OCI-LY3 (cell line): ENCODE results near the gene C5.
"Not testable (repeated sequence)": the region's sequence is repeated elsewhere in the genome, so short reads cannot be mapped to it uniquely, and the experiment has no call there.

Source experiments
- H2AFZ ChIP-seq: fragments of 200-600, 300-600 bp; shearing (Covaris generic); 2 replicates; pipeline ENCODE4 v1.6.0; 2014; ENCODE audit warnings: antibody characterized with exemption, low read depth, low read length
- H3K27ac ChIP-seq: fragments of 200-600, 300-600 bp; sonication (generic); 2 replicates; pipeline ENCODE4 v1.5.1; 2014; ENCODE audit warnings: mild to moderate bottlenecking, low read length, moderate library complexity, mixed read lengths
- H3K27me3 ChIP-seq: fragments of 200-600, 300-600 bp; sonication (generic); 2 replicates; pipeline ENCODE4 v1.6.1; 2014; ENCODE audit warnings: low read depth, low read length, mixed read lengths
- H3K36me3 ChIP-seq: fragments of 200-600, 300-600 bp; sonication (generic); replicated peaks from 2 replicates; pipeline ENCODE3; 2014; ENCODE audit warnings: low read depth, low read length, mixed read lengths
- H3K4me1 ChIP-seq: fragments of 300-600, 200-600 bp; sonication (generic); 2 replicates; pipeline ENCODE4 v1.6.1; 2014; ENCODE audit warnings: low read length, mixed read lengths
- H3K4me2 ChIP-seq: fragments of 200-600, 300-600 bp; sonication (generic); 2 replicates; pipeline ENCODE4 v1.6.1; 2014; ENCODE audit warnings: low read length, mixed read lengths
- H3K4me3 ChIP-seq: fragments of 300-600, 200-600 bp; sonication (generic); 2 replicates; pipeline ENCODE4 v1.5.1; 2014; ENCODE audit warnings: antibody characterized with exemption, mild to moderate bottlenecking, low read length, moderate library complexity
- H3K79me2 ChIP-seq: fragments of 300-600, 200-600 bp; shearing (Covaris generic); 2 replicates; pipeline ENCODE4 v1.6.1; 2014; ENCODE audit warnings: mild to moderate bottlenecking, low read length, mixed read lengths
- H3K9ac ChIP-seq: fragments of 300-600, 200-600 bp; shearing (Covaris generic); 2 replicates; pipeline ENCODE4 v1.6.0; 2014; ENCODE audit warnings: mild to moderate bottlenecking, low read length, moderate library complexity
- H3K9me3 ChIP-seq: fragments of 200-600, 300-600 bp; shearing (Covaris generic); 2 replicates; pipeline ENCODE4 v1.6.1; 2014; ENCODE audit warnings: low read length, mixed read lengths; ENCODE audit not compliant: insufficient read depth
- H4K20me1 ChIP-seq: fragments of 200-600, 300-600 bp; sonication (generic); 2 replicates; pipeline ENCODE4 v1.6.1; 2016; ENCODE audit warnings: low read length, mixed read lengths; ENCODE audit not compliant: insufficient read depth
- EZH2phosphoT487 ChIP-seq: fragments of 200-600 bp; shearing (Covaris generic); IDR thresholded peaks from 2 replicates; pipeline ENCODE4 v1.6.1; 2018; ENCODE audit warnings: antibody characterized with exemption, mixed run types, low read depth
- TF ChIP-seq, protein P1 (sequence below): fragments of 200-600, 300-600 bp; sonication (generic); IDR thresholded peaks from 2 replicates; pipeline ENCODE4 v1.5.1; 2014; ENCODE audit warnings: antibody characterized with exemption, low read length, low read depth

The C5 gene

DNA sequence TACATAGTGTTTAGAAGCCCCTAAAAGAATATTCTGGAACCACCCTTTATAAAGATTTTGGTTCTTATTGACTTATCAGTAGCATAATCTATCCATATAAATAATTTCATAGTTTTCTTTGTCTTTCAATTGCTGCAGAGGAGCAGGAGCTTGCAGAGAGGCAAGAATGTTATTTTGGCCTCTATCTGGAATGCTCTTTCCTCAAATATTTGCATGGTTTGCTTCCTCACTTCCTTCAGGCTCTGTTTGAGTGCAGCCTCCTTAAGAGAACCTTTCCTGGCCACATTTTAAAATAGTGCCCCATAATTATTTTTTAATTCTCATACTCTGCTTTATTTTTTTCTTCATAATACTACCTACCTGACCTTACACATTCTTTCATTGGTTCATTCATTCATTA, 1.5 kb downstream of the C5 start:
- Histone ChIP-seq H3K4me2 (no peak overlapping the region), H3K9me3 (no peaks in the 10 kb centered on the region), H3K36me3 (no peaks in the 10 kb centered on the region), H3K9ac (no peak overlapping the region), H3K4me3 (no peak overlapping the region), H3K79me2 (no peaks in the 10 kb centered on the region), H2AFZ (no peak overlapping the region), H4K20me1 (no peaks in the 10 kb centered on the region), H3K27me3 (no peaks in the 10 kb centered on the region), H3K27ac (no peak overlapping the region), H3K4me1 (no peaks in the 10 kb centered on the region)
- TF ChIP-seq, protein P1, sequence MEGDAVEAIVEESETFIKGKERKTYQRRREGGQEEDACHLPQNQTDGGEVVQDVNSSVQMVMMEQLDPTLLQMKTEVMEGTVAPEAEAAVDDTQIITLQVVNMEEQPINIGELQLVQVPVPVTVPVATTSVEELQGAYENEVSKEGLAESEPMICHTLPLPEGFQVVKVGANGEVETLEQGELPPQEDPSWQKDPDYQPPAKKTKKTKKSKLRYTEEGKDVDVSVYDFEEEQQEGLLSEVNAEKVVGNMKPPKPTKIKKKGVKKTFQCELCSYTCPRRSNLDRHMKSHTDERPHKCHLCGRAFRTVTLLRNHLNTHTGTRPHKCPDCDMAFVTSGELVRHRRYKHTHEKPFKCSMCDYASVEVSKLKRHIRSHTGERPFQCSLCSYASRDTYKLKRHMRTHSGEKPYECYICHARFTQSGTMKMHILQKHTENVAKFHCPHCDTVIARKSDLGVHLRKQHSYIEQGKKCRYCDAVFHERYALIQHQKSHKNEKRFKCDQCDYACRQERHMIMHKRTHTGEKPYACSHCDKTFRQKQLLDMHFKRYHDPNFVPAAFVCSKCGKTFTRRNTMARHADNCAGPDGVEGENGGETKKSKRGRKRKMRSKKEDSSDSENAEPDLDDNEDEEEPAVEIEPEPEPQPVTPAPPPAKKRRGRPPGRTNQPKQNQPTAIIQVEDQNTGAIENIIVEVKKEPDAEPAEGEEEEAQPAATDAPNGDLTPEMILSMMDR: no peak
- TF ChIP-seq EZH2phosphoT487: no peak

DNA sequence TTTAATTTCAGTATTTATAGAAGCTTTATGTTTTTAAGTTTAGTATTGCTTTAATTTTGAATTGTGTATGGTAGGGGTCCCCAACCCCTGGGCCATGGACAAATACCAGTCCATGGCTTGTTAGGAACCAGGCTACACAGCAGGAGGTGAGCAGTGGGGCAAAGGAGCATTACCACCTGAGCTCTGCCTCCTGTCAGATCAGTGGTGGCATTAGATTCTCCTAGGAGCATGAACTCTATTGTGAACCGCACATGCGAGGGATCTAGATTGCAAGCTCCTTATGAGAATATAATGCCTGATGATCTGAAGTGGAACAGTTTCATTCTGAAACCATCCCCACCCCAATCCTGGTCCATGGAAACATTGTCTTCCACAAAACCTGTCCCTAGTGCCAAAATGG, 1.9 kb downstream of the C5 start:
- Histone ChIP-seq H3K9ac (no peak overlapping the region), H3K27ac (no peak overlapping the region), H3K27me3 (no peaks in the 10 kb centered on the region), H2AFZ (no peak overlapping the region), H3K4me2 (no peak overlapping the region), H3K4me3 (no peak overlapping the region), H3K79me2 (no peaks in the 10 kb centered on the region), H3K4me1 (no peaks in the 10 kb centered on the region), H4K20me1 (no peaks in the 10 kb centered on the region), H3K9me3 (no peaks in the 10 kb centered on the region), H3K36me3 (no peaks in the 10 kb centered on the region)
- TF ChIP-seq EZH2phosphoT487: no peak
- TF ChIP-seq, protein P1: no peak

DNA sequence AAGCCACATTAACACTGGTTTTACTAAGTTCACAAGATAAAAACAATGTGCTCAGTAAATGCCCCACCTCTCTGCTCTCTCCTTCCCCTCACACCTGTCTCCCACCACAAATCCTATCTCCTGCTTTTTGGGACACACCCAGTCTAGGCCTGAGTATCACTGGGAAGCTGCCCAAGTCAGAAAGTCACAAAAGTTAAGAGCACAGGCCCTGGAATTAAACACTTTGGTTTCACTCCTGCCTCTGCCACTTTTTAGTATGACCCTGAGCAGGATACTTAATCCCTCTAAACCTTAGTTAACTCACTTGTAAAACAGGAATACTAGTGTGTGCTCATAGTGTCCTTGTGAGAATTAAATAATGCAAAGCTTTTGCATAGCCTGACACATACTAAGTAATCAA, 11.3 kb downstream of the C5 start:
- Histone ChIP-seq H2AFZ (no peak overlapping the region), H3K4me3 (no peak overlapping the region), H3K36me3 (no peaks in the 10 kb centered on the region), H3K9ac (no peak overlapping the region), H3K9me3 (no peaks in the 10 kb centered on the region), H3K4me2 (no peak overlapping the region), H4K20me1 (no peaks in the 10 kb centered on the region), H3K4me1 (no peaks in the 10 kb centered on the region), H3K27ac (no peak overlapping the region), H3K27me3 (no peaks in the 10 kb centered on the region), H3K79me2 (no peaks in the 10 kb centered on the region)
- TF ChIP-seq EZH2phosphoT487: no peak
- TF ChIP-seq, protein P1: no peak

DNA sequence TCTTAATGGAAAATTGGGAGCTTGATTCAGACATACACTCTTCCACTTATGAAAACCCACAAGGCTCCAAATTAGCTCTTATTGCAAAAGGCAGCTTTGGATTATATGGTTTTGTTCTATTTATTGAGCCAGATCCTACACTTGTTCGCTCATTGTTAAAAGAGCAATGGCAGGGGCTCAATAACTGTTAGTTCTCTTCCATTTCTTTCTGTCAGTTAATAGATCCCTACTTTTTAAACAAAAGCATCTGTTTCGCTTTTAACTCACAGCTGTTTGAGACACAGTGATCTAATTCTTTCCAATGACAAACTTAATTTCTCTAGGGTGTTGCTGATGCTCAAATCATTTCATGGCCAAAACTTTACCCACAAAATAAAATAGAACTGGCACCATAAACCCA, 11.7 kb downstream of the C5 start:
- Histone ChIP-seq H3K27ac (no peak overlapping the region), H4K20me1 (no peaks in the 10 kb centered on the region), H3K9me3 (no peaks in the 10 kb centered on the region), H2AFZ (no peak overlapping the region), H3K4me2 (no peak overlapping the region), H3K4me1 (no peaks in the 10 kb centered on the region), H3K36me3 (no peaks in the 10 kb centered on the region), H3K79me2 (no peaks in the 10 kb centered on the region), H3K27me3 (no peaks in the 10 kb centered on the region), H3K9ac (no peak overlapping the region), H3K4me3 (no peak overlapping the region)
- TF ChIP-seq, protein P1: no peak
- no peak for TF ChIP-seq EZH2phosphoT487

DNA sequence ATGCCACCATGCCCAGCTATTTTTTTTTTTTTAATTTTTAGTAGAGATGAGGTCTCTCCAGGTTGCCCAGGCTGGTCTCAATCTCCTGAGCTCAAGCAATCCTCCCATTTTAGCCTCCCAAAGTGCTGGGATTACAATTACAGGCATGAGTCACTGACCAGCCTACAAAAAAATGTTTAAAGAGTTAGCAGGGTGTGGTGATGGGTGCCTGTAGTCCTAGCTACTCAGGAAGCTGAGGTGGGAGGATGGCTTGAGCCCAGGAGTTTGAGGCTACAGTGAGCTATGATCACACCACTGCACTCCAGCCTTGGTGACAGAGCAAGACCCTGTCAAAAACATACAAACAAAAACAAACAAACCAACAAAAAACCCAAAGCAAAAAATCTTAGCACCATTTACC, 14.4 kb downstream of the C5 start:
- not testable (repeated sequence) for H3K4me2 ChIP-seq, H4K20me1 ChIP-seq, H3K79me2 ChIP-seq, H3K9ac ChIP-seq, H3K4me3 ChIP-seq, H3K27ac ChIP-seq, H3K36me3 ChIP-seq, H2AFZ ChIP-seq, H3K9me3 ChIP-seq, H3K4me1 ChIP-seq, H3K27me3 ChIP-seq
